Astrocyte (in vitro differentiated cells and primary cell): ENCODE data around the gene THTPA. TPM values are rescaled to one million over a fixed set of nuclear protein-coding genes. Genes with fewer than 3 reads are reported as not detected.

Experiments
- DNase-seq: peaks from one replicate; pipeline ENCODE4 v3.0.0-alpha.2; 2010; ENCODE audit warnings: low read depth
- FAIRE-seq: peaks from 2 replicates; lab custom pipeline; 2011; peaks lifted over from hg19 to GRCh38; lab: Jason Lieb, UNC
- H2AFZ ChIP-seq: 2 replicates; pipeline ENCODE4 v1.6.0; 2012; ENCODE audit warnings: low read depth, low read length, inconsistent platforms
- H3K27ac ChIP-seq: 2 replicates; pipeline ENCODE4 v1.5.1; 2011; ENCODE audit warnings: low read depth, low read length, inconsistent platforms
- H3K27me3 ChIP-seq: 2 replicates; pipeline ENCODE4 v1.6.0; 2011; ENCODE audit warnings: low read length, inconsistent platforms; ENCODE audit not compliant: insufficient read depth
- H3K36me3 ChIP-seq: 2 replicates; pipeline ENCODE4 v1.5.1; 2011; ENCODE audit warnings: low read length, inconsistent platforms; ENCODE audit not compliant: insufficient read depth
- H3K4me1 ChIP-seq: 2 replicates; pipeline ENCODE4 v1.5.1; 2011; ENCODE audit warnings: low read length, inconsistent platforms; ENCODE audit not compliant: insufficient read depth
- H3K4me2 ChIP-seq: 2 replicates; pipeline ENCODE4 v1.6.0; 2012; ENCODE audit warnings: low read length, inconsistent platforms
- H3K4me3 ChIP-seq: 2 replicates; pipeline ENCODE4 v1.5.1; 2011; ENCODE audit warnings: low read depth, mild to moderate bottlenecking, low read length, inconsistent platforms; ENCODE audit not compliant: insufficient read depth
- H3K79me2 ChIP-seq: 2 replicates; pipeline ENCODE4 v1.6.0; 2012; ENCODE audit warnings: mild to moderate bottlenecking, low read length, inconsistent platforms; ENCODE audit not compliant: insufficient read depth
- H3K9ac ChIP-seq: 2 replicates; pipeline ENCODE4 v1.6.0; 2012; ENCODE audit warnings: mild to moderate bottlenecking, low read length, inconsistent platforms
- H3K9me3 ChIP-seq: 2 replicates; pipeline ENCODE4 v1.5.1; 2012; ENCODE audit warnings: low read depth, mild to moderate bottlenecking, low read length, inconsistent platforms; ENCODE audit not compliant: insufficient read depth
- H4K20me1 ChIP-seq: 2 replicates; pipeline ENCODE4 v1.6.0; 2012; ENCODE audit warnings: low read length, inconsistent platforms; ENCODE audit not compliant: insufficient read depth
- H3K27ac Mint-ChIP-seq: one replicate; pipeline ENCODE4 v1.8.0; 2021; ENCODE audit warnings: mild to moderate bottlenecking, mixed read lengths; ENCODE audit not compliant: unreplicated experiment
- H3K27me3 Mint-ChIP-seq: one replicate; pipeline ENCODE4 v1.8.0; 2021; ENCODE audit warnings: low read depth, mixed read lengths; ENCODE audit not compliant: unreplicated experiment
- H3K36me3 Mint-ChIP-seq: one replicate; pipeline ENCODE4 v1.8.0; 2021; ENCODE audit warnings: low read depth, mixed read lengths; ENCODE audit not compliant: unreplicated experiment
- H3K4me1 Mint-ChIP-seq: one replicate; pipeline ENCODE4 v1.8.0; 2021; ENCODE audit warnings: low read depth, mixed read lengths; ENCODE audit not compliant: unreplicated experiment
- H3K4me3 Mint-ChIP-seq: one replicate; pipeline ENCODE4 v1.8.0; 2021; ENCODE audit warnings: mild to moderate bottlenecking, moderate library complexity, mixed read lengths; ENCODE audit not compliant: unreplicated experiment
- H3K9me3 Mint-ChIP-seq: one replicate; pipeline ENCODE4 v1.8.0; 2021; ENCODE audit warnings: mild to moderate bottlenecking, mixed read lengths; ENCODE audit not compliant: unreplicated experiment
- CTCF ChIP-seq: IDR thresholded peaks from 2 replicates; pipeline ENCODE4 v1.5.1; 2011; ENCODE audit warnings: low read depth, mild to moderate bottlenecking, inconsistent platforms, low read length, moderate library complexity; ENCODE audit not compliant: insufficient read depth
- EZH2 ChIP-seq: IDR thresholded peaks from 2 replicates; pipeline ENCODE4 v1.6.1; 2012; ENCODE audit warnings: mild to moderate bottlenecking, low read length, inconsistent platforms; ENCODE audit not compliant: insufficient read depth
- total RNA-seq: library from RNA; stranded (reverse); gene quantifications from 2 replicates; pipeline ENCODE4 v1.2.1, GENCODE V29; 2021

Gene THTPA
- total RNA-seq, 1 donor from 2014 or later, result 8.1 TPM

DNA sequence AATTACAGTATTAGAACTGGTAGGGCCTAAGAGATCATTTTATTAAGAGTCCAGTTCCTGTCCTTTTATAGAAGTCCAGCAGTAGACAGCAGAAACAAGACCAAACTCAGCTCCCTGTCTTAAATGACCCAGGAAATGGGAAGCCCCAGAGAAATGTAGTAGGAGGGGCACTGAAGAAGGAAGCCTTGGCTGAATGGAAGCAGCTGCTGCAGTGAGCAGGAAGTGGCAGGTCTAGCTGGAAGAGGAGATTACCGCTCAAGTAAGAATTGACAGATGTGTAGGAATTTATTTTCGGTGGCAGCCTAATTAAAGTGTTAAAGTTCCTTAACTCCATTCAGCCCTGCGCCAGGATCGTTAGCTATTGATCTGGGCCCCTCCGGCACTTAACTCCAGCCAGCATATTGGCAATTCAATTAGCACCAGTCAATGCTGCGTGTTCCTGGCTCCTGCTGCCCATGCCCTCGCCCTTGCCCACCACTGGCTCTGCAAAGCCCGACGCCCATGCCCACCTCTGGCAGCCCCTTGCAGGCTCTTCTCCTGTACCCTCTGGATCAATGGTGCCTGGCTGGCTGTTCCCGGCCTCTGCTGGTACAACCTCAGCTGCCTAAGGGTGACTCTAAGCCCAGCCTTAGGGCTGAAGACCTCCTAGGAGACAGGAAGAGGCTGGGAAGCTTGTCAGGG lies 25.6 kb upstream of the THTPA start:
- no peak overlapping the region for H3K4me2 ChIP-seq
- H3K79me2 ChIP-seq, result no peaks in the 10 kb centered on the region
- no peak overlapping the region for H3K27ac ChIP-seq
- H3K27me3 ChIP-seq, result no peaks in the 10 kb centered on the region
- no peaks in the 10 kb centered on the region for H3K36me3 ChIP-seq
- no peak overlapping the region for H2AFZ ChIP-seq
- no peak overlapping the region for H3K4me3 Mint-ChIP-seq
- no peaks in the 10 kb centered on the region for H3K9me3 Mint-ChIP-seq
- no peaks in the 10 kb centered on the region for H3K27me3 Mint-ChIP-seq
- no peak for FAIRE-seq
- no peak for DNase-seq
- H3K4me1 Mint-ChIP-seq, result peaks cover 9% of the 10 kb centered on the region
- TF ChIP-seq CTCF (no peak), EZH2 (no peak)
- H4K20me1 ChIP-seq, result no peaks in the 10 kb centered on the region
- H3K36me3 Mint-ChIP-seq, result peaks cover 48% of the 10 kb centered on the region
- H3K9ac ChIP-seq, result no peak overlapping the region
- H3K27ac Mint-ChIP-seq, result no peak overlapping the region
- H3K4me1 ChIP-seq, result no peaks in the 10 kb centered on the region
- no peak overlapping the region for H3K4me3 ChIP-seq
- H3K9me3 ChIP-seq, result no peaks in the 10 kb centered on the region

DNA sequence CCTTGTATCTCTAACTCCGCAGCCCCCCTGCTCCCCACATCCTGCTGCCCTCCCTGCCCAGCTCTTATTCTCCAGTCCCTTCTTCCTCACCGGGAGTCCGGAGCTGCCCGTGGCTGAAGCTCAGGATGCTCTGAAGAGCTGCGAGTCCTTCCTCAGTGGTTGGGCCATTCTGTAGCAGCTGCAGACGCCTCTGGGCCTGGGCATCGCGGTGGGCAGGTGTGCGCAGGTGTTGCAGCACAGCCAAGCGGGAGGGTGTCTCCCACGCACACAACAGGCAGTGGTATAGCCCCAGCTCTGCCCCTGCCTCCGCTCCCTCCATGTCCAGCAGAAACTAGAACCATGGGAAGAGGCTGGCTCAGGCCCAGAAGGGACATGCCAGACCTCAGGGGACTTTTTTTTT lies 24.7 kb upstream of the THTPA start:
- no peak for TF ChIP-seq CTCF
- TF ChIP-seq EZH2, result no peak
- Histone ChIP-seq H3K4me2 (no peak overlapping the region), H4K20me1 (no peaks in the 10 kb centered on the region), H3K9ac (no peak overlapping the region), H3K4me3 (no peak overlapping the region), H3K27me3 (no peaks in the 10 kb centered on the region), H3K36me3 (no peaks in the 10 kb centered on the region), H3K79me2 (no peaks in the 10 kb centered on the region), H2AFZ (no peak overlapping the region), H3K9me3 (no peaks in the 10 kb centered on the region), H3K27ac (no peak overlapping the region), H3K4me1 (no peaks in the 10 kb centered on the region)
- Mint-ChIP-seq H3K36me3 (peaks cover 43% of the 10 kb centered on the region), H3K9me3 (no peaks in the 10 kb centered on the region), H3K27ac (no peak overlapping the region), H3K4me3 (no peak overlapping the region), H3K4me1 (peaks cover 9% of the 10 kb centered on the region), H3K27me3 (no peaks in the 10 kb centered on the region)
- FAIRE-seq, result no peak
- no peak for DNase-seq

- Histone ChIP-seq H3K36me3 (no peaks in the 10 kb centered on the region), H3K4me3 (no peak overlapping the region), H3K9ac (no peak overlapping the region), H2AFZ (no peak overlapping the region), H3K4me1 (no peaks in the 10 kb centered on the region), H3K79me2 (no peaks in the 10 kb centered on the region), H3K27ac (no peak overlapping the region), H3K4me2 (no peak overlapping the region), H3K9me3 (no peaks in the 10 kb centered on the region), H3K27me3 (no peaks in the 10 kb centered on the region), H4K20me1 (no peaks in the 10 kb centered on the region)
- FAIRE-seq (no peak), DNase-seq (no peak)
- Mint-ChIP-seq H3K36me3 (peaks cover 32% of the 10 kb centered on the region), H3K27me3 (no peaks in the 10 kb centered on the region), H3K27ac (peak overlapping the region; percentile 18), H3K9me3 (no peaks in the 10 kb centered on the region), H3K4me3 (peak overlapping the region; percentile 50), H3K4me1 (peaks cover 9% of the 10 kb centered on the region)
- TF ChIP-seq EZH2 (no peak), CTCF (no peak)
Measured at GRCh38 chr14:23532658-23533057, 23.4 kb upstream of the THTPA start.
